ENCODE results near the gene PREB.

PREB gene

DNA sequence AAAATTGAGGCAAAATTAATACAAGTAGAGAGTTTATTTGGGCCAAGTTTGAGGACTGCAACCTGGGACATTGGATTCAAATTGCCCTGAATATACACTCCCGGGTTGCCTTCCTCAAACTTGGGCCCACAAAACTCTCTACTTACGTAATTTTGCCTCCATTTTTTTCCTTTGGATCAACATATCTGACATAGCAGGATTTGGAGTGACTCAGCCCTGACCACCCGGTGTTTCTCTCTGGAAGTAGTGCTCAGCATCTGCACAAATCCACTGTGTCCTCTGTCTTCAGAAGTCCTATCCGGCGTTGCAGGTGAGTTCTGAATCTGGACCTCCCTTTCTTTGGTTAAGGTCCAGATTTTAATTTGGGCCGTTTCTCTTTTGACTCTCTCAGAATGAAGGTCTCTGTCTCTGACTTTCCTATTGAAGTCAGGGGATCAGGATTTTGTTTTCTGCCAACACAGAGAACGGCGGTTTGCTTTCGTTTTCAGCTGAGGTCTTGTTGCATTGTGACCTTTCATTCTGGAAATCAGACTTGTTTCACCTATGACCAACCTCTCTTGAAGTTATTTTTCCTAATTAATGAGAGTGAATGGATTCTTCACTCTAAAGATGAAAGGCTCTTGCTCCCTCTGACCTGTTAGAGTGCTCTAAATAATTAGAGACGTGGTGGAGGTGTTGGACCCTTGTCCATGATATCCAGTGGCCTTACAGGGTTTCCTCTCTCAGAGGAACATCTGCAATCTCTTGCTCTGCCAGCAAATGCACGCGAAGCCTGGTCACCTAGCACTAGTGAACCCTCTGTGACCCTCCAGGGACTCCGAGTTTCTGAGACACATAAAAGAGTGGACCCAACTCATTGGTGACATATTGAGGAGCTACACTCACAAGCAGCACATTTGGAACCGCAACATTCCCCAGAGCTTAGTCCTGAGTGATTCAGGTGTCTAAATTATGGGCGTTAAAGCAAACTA, 28.0 kb upstream of the PREB start:
- peaks cover 6% of the 10 kb centered on the region for H3K4me1 Mint-ChIP-seq
- H3K4me3 Mint-ChIP-seq, result no peak overlapping the region
- CTCF ChIA-PET, result interaction anchor here (0.6 kb wide), 1 partner anchor 304 kb away, joined by 3 read pairs; no protein-coding TSS in a partner anchor
- no peak for DNase-seq
- H3K9me3 Mint-ChIP-seq, result no peaks in the 10 kb centered on the region
- H3K36me3 Mint-ChIP-seq, result no peaks in the 10 kb centered on the region
- H3K27ac Mint-ChIP-seq, result no peak overlapping the region
- H3K27me3 Mint-ChIP-seq, result peaks cover 25% of the 10 kb centered on the region

DNA sequence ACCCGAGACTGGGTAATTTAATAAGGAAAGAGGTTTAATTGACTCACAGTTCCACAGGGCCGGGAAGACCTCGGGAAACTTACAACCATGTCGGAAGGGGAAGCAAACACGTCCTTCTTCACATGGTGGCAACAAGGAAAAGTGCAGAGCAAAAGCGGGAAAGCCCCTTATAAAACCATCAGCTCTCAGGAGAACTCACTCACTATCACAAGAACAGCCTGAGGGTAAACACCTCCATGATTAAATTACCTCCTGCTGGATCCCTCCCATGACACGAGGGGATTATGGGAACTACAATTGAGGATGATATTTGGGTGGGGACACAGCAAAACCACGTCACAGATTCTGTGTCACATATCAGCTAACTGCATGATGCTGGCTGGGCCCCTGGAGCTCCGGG, 25.8 kb upstream of the PREB start:
- H3K27ac Mint-ChIP-seq, result no peak overlapping the region
- no peaks in the 10 kb centered on the region for H3K9me3 Mint-ChIP-seq
- peaks cover 4% of the 10 kb centered on the region for H3K4me1 Mint-ChIP-seq
- peaks cover 30% of the 10 kb centered on the region for H3K27me3 Mint-ChIP-seq
- CTCF ChIA-PET, result interaction anchor here (1.2 to 2.1 kb wide), 2 partner anchors 10 to 238 kb away, joined by 3 to 9 read pairs; no protein-coding TSS in a partner anchor
- DNase-seq, result no peak
- no peak overlapping the region for H3K4me3 Mint-ChIP-seq
- H3K36me3 Mint-ChIP-seq, result no peaks in the 10 kb centered on the region

DNA sequence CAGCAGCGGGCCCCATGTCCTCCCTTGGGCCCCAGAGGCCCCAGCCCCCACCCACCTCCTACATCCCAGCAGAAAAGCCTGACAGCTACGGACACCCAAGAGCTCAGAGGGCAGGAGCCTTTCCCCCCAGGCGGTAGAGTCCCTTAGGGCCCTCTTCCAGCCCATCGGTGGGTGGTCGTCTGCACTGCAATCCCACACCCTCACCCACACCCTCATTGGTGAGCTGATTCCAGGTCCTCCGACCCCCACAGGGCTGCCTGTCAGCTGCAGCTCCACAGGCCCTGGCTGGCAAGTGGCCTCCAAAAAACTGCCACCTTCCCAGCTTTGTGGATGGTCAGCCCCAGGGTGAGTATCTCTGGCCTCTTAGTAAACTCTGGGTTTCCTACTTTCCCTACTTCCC, 24.8 kb upstream of the PREB start:
- Mint-ChIP-seq H3K27me3 (peaks cover 32% of the 10 kb centered on the region), H3K36me3 (no peaks in the 10 kb centered on the region), H3K9me3 (no peaks in the 10 kb centered on the region), H3K27ac (no peak overlapping the region), H3K4me1 (no peaks in the 10 kb centered on the region), H3K4me3 (no peak overlapping the region)
- no peak for DNase-seq
- CTCF ChIA-PET, result interaction anchor here (0.6 to 2.1 kb wide), 2 partner anchors 11 to 236 kb away, joined by 3 to 9 read pairs; no protein-coding TSS in a partner anchor

DNA sequence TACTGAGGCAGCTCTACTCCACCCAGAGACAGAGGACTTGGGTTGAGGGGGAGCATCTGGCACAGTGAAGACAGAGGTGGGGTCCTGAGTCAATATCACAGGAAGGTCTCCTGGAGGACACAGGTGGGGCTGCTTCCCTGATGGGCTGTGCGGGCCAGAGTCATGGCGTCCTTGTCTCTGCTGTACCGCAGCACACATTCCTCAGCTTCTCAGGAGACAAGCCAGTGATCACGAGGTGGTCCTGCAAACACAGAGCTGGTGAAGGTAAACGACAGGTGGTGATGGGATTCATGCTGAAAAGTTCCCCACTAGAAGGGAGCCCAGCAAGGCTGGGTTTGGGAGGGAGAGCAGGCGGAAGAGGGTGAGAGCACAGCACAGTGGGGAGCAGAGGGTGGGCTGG, 24.0 kb upstream of the PREB start:
- H3K27ac Mint-ChIP-seq, result no peak overlapping the region
- H3K9me3 Mint-ChIP-seq, result no peaks in the 10 kb centered on the region
- no peak for DNase-seq
- CTCF ChIA-PET, result interaction anchor here (1.2 to 2.1 kb wide), 2 partner anchors 12 to 13 kb away, joined by 4 to 9 read pairs; no protein-coding TSS in a partner anchor
- no peaks in the 10 kb centered on the region for H3K36me3 Mint-ChIP-seq
- H3K4me3 Mint-ChIP-seq, result no peak overlapping the region
- peaks cover 34% of the 10 kb centered on the region for H3K27me3 Mint-ChIP-seq
- H3K4me1 Mint-ChIP-seq, result no peaks in the 10 kb centered on the region

DNA sequence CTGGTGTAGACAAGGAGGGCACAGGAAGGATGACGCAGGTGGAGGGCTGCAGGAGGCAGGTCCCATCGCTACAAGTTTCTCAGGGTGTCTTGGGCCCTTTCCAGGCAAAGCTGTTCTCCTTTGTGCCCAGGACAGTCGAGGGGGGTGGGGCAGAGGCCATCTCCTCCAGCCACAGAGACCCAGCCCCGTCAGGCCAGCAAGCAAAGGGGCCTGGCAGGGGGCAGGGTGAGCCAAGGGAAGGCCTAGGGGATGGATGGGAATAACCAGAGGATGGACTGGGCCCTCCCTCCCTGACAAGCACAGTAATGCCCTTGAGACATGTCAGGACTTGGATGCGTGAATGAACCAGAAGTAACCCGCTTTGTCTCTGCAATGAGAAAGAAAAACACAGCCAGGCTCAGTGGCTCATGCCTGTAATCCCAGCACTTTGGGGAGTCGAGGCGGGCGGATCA, 20.7 kb upstream of the PREB start:
- CTCF ChIA-PET, result interaction anchor here (1.2 kb wide), 1 partner anchor 14 kb away, joined by 4 read pairs; no protein-coding TSS in a partner anchor
- H3K4me3 Mint-ChIP-seq, result no peak overlapping the region
- no peaks in the 10 kb centered on the region for H3K9me3 Mint-ChIP-seq

DNA sequence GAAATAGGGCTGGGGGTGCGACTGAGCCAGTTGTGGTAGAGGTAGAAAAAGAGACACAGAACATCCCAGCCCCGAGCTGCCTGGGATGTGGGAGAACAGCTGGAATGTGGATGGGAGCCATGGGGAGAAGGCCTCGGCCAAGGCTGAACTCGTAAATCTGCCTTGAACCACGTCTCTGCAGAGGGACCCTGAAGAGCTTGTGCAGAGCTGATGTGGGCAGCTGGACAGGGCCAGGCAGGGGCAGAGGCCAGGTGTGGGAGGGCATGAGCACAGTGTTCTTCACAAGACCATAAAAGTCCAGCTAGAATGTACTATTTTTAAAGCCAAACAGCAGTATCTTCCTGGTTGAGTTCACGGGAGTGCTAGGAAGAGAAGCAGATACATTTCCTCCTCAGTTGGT, 20.1 kb upstream of the PREB start:
- CTCF ChIA-PET, result interaction anchor here (1.2 kb wide), 1 partner anchor 15 kb away, joined by 4 read pairs; no protein-coding TSS in a partner anchor
- Mint-ChIP-seq H3K4me1 (no peaks in the 10 kb centered on the region), H3K4me3 (no peak overlapping the region), H3K27ac (no peak overlapping the region), H3K27me3 (peaks cover 46% of the 10 kb centered on the region), H3K36me3 (no peaks in the 10 kb centered on the region), H3K9me3 (no peaks in the 10 kb centered on the region)
- DNase-seq, result no peak

More for the DNA sequence above, 20.7 kb upstream of the PREB start:
- Mint-ChIP-seq H3K36me3 (no peaks in the 10 kb centered on the region), H3K27me3 (peaks cover 42% of the 10 kb centered on the region), H3K27ac (no peak overlapping the region), H3K4me1 (no peaks in the 10 kb centered on the region)
- DNase-seq, result no peak

DNA sequence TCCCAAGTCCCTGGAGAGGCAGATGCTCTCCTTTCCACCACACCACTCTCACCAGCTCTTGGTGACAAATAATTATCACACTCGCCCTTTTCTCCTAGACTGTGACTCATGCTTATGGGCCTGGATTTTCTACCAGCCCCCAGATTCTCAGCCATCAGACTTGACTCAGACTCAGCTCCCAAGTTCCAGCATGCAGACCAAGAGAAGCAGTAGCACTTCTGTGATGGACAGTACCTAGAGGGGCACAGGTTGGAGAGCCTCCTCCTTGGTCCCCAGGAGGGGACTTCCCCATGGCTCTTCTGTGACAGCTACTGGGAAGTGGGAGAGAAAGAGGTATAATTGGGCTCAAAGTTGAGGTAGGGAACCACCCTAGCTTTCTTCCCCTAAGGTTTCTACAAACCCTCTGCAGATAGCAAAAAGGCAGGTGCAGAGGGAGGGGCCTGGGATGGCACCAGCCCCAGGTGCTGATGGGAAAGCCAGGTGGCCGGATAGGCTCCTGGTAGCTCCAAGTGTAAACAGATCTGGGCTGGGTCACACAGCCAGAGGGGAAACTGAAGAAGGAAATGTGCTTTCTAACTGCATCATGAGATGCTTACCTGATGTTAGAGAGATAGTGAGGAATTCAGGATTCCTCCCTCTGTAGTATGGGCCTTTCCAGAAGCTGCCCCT, 18.5 kb upstream of the PREB start:
- Mint-ChIP-seq H3K36me3 (no peaks in the 10 kb centered on the region), H3K27ac (no peak overlapping the region), H3K9me3 (no peaks in the 10 kb centered on the region), H3K4me3 (no peak overlapping the region), H3K4me1 (no peaks in the 10 kb centered on the region), H3K27me3 (peaks cover 46% of the 10 kb centered on the region)
- DNase-seq, result no peak
- CTCF ChIA-PET, result no interaction called here

DNA sequence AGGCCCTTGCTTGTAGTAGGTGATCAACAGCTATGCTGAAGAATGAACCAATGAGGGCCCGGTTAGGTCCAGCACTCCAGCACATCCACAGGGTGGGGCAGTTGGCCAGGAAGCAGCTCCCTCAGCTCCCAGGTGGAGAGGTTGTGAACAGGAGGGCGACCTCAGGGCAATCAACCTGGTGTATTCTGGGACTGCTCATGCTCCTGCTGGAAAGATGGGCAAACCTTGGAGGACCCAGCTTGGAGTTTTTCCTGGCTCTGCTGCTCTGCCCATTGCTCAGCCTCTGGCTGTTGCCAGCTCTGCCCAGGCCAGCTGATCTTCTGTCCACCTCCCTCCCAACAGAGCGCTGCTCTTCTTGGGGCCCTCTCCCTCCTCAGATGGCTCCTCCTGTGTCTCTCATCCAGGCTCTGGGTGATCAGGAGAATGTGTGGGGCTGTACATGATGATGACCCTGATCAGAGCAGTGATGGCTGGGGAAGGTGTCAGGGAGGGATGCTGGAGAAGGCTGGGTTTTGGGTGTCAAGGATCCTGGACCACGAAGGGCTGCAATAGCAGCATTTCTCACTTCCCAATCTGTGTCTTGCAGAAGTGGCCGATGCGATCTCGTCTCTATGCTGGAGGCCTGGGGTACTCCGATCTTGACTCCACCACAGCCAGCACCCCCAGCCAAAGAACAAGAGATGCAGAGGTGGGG, 17.8 kb upstream of the PREB start:
- H3K27ac Mint-ChIP-seq, result no peak overlapping the region
- H3K4me3 Mint-ChIP-seq, result no peak overlapping the region
- H3K4me1 Mint-ChIP-seq, result no peaks in the 10 kb centered on the region
- CTCF ChIA-PET, result no interaction called here
- H3K27me3 Mint-ChIP-seq, result peaks cover 46% of the 10 kb centered on the region
- no peak for DNase-seq
- H3K36me3 Mint-ChIP-seq, result no peaks in the 10 kb centered on the region
- H3K9me3 Mint-ChIP-seq, result no peaks in the 10 kb centered on the region

DNA sequence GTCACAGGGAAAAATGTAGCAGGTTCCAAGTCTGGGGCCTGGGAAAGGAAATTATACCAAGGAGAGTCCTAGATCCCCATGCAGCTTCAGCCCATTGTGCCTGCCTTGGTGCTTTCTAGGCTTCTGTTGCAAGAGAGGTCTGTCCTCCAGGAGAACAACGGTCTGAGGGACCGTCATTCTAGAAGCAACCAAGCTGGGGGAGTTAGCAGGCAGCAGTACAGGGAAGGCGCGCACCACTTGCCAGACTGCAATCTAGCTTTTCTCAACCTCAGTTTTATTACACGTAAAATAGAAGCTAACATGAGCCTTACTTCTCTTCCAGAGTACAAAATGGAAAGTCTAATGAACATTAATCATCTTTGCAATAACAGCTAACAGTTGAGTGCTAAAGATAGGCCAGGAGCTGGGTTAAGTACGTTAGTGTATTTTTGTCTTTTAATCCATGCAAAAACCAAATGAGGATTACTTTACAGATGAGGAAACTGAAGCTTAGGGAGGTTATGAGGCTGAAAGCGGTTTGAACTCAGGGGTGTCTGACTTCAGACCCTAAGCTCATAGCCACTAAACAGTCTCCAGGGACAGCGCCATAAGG, 16.3 kb upstream of the PREB start:
- DNase-seq, result no peak
- CTCF ChIA-PET, result no interaction called here
- H3K9me3 Mint-ChIP-seq, result no peaks in the 10 kb centered on the region
- H3K4me3 Mint-ChIP-seq, result no peak overlapping the region
- H3K27me3 Mint-ChIP-seq, result peaks cover 52% of the 10 kb centered on the region
- H3K27ac Mint-ChIP-seq, result no peak overlapping the region
- H3K36me3 Mint-ChIP-seq, result no peaks in the 10 kb centered on the region
- H3K4me1 Mint-ChIP-seq, result no peaks in the 10 kb centered on the region

DNA sequence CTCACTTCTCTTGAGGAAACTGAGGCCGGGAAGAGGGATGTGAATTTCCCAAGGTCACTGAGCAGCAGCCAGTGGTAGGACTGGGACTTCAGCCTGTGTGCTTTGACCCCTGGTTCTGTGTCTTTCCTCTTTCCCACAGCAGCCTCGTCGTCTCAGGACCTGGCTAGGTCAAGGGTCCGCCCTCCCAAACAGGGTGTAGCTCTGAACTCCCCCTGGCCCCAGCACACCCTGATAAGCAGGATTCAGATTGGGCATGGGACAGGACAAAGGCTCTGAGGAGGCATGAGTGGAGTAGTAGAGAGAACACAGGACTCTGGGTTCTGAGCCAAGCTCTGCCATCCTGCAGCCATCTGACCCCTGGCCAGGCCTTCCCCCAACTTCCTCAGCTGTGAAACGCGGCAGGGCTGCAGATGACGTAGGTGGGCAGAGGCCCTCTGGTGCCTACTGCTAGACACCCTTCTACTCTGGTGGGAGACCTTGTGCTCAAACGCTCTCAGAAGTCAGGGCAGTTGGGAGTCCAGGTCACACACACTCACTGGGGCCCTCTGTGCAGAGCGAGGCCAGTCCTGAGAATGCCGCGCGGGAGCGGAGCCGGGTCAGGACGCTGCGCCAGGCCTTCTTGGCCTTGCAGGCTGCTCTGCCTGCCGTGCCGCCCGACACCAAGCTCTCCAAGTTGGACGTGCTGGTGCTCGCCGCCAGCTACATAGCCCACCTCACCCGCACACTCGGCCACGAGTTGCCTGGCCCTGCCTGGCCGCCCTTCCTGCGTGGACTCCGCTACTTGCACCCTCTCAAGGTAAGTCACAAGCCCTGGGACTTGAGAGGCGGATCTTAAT, 15.4 kb upstream of the PREB start:
- no peak for DNase-seq
- Mint-ChIP-seq H3K4me1 (no peaks in the 10 kb centered on the region), H3K4me3 (no peak overlapping the region), H3K27ac (no peak overlapping the region), H3K36me3 (no peaks in the 10 kb centered on the region), H3K9me3 (no peaks in the 10 kb centered on the region), H3K27me3 (peaks cover 53% of the 10 kb centered on the region)
- CTCF ChIA-PET, result interaction anchor here (1.5 kb wide), 1 partner anchor 20 kb away, joined by 5 read pairs; no protein-coding TSS in a partner anchor

DNA sequence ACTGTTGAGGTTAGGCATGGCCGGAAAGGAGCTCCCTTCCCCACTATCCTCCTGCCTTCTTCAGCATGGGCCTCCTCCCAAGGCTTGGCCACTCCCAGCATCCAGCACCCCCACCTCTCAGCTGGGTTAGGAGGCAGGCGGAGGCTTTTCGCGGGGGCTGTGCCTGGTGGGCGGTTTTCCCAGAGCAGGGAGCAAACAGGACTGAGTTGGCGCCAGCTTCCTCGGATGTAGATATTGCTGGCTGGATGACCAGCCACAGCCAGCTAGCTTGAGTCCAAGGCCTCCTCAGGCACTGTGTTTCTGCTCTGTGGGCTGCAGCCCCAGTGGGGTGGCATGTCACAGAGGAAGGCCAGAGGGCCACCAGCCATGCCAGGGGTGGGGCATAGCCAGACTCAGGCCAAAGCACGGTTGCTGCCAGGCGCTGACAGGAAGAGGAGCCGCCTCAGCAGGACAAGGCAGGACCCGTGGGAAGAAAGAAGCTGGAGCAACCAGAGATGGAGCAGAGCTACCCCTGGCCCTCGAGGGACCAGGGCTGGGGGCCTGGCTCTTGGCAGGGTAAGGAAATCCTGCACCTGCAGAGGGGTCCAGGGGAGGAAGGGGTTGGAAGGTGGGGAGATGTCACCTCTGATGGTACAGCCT, 14.5 kb upstream of the PREB start, which contains the start of gene TCF23:
Gene TCF23, plus strand, starts transcription at position 204 of the 639 bp plus-strand sequence. Its CDS starts 130 bp downstream, at position 334.
- H3K27me3 Mint-ChIP-seq, result peaks cover 57% of the 10 kb centered on the region
- CTCF ChIA-PET, result interaction anchor here (1.5 kb wide), 1 partner anchor 21 kb away, joined by 5 read pairs; no protein-coding TSS in a partner anchor
- H3K4me1 Mint-ChIP-seq, result no peaks in the 10 kb centered on the region
- no peaks in the 10 kb centered on the region for H3K36me3 Mint-ChIP-seq
- DNase-seq, result no peak
- no peak within 1 kb of the TSS for H3K27ac Mint-ChIP-seq
- no peak within 1 kb of the TSS for H3K4me3 Mint-ChIP-seq
- no peaks in the 10 kb centered on the region for H3K9me3 Mint-ChIP-seq

DNA sequence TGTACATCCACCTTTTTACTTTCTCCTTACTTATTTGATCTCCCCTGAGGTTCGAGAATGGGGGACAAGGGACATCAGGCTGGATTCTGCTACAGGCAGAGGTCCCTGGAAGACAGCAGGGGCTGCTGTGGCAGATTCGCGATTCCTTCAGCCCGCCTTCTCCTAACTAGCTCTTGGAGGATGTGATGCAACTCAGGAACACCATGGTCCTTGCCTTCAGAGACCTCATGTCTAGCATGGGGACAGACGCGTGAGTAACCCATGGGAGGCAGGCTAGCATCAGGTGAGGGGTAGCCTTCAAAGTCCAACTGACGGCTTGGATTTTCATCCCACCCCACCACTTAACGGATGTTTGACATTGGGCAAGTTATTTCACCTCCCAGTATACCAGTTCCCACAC, 13.5 kb upstream of the PREB start:
- CTCF ChIA-PET, result no interaction called here
- no peaks in the 10 kb centered on the region for H3K36me3 Mint-ChIP-seq
- no peak overlapping the region for H3K27ac Mint-ChIP-seq
- H3K4me3 Mint-ChIP-seq, result no peak overlapping the region
- H3K4me1 Mint-ChIP-seq, result no peaks in the 10 kb centered on the region
- no peak for DNase-seq
- H3K27me3 Mint-ChIP-seq, result peaks cover 61% of the 10 kb centered on the region
- H3K9me3 Mint-ChIP-seq, result peaks cover 1% of the 10 kb centered on the region

All from activated naive CD4-positive, alpha-beta T cell treated with anti-CD3 and anti-CD28 coated beads, Interleukin-2, amount 10 ng/mL, durations not matched to agents 7 days and 5 days (primary cell).